ENCODE measurements around the gene CHAT. TPM values are rescaled to one million over a fixed set of nuclear protein-coding genes. Genes with fewer than 3 reads are reported as not detected.

The CHAT gene
- total RNA-seq, 2 donors from 2014 or later, result not detected

- Histone ChIP-seq H3K36me3 (no peaks in the 10 kb centered on the region), H3K27ac (no peak within 1 kb of the TSS), H3K9me3 (no peaks in the 10 kb centered on the region), H3K27me3 (replicated peaks; ENCODE audit: insufficient read depth) (peaks cover 14% of the 10 kb centered on the region), H3K4me3 (peak within 1 kb of the TSS; percentile 43), H3K4me1 (ENCODE audit: control insufficient read depth in 1 of 2, low read depth in 2 of 2) (peaks cover 9 to 32% of the 10 kb centered on the region in 2 donors)
- TF ChIP-seq CTCF (IDR thresholded peaks at IDR 0.05), result no peak
- DNase-seq (ENCODE audit: low spot score) (no peak), ATAC-seq (ENCODE audit: insufficient number of reproducible peaks, low FRiP score, low read depth) (no peak)
Observed at GRCh38 chr10:49610114-49610457, 3.8 kb upstream of the CHAT start, which contains the start of gene SLC18A3. Gene SLC18A3, plus strand, starts transcription at chr10:49610310. Its CDS starts 431 bp downstream, at chr10:49610741.

- Histone ChIP-seq H3K27me3 (replicated peaks; ENCODE audit: insufficient read depth) (peaks cover 14% of the 10 kb centered on the region), H3K36me3 (no peaks in the 10 kb centered on the region), H3K4me3 (peak overlapping the region; percentile 43), H3K9me3 (no peaks in the 10 kb centered on the region), H3K4me1 (ENCODE audit: control insufficient read depth in 1 of 2, low read depth in 2 of 2) (peaks cover 9 to 32% of the 10 kb centered on the region in 2 donors), H3K27ac (no peak overlapping the region)
- DNase-seq (ENCODE audit: low spot score) (no peak), ATAC-seq (ENCODE audit: insufficient number of reproducible peaks, low FRiP score, low read depth) (no peak)
- no peak for TF ChIP-seq CTCF (IDR thresholded peaks at IDR 0.05)
Observed at GRCh38 chr10:49610458-49611165, 3.2 kb upstream of the CHAT start.

GRCh38 chr10:49611166-49611815, 2.5 kb upstream of the CHAT start:
- DNase-seq (ENCODE audit: low spot score) (no peak), ATAC-seq (ENCODE audit: insufficient number of reproducible peaks, low FRiP score, low read depth) (no peak)
- H3K4me3 ChIP-seq, result peak overlapping the region; percentile 43
- TF ChIP-seq CTCF (IDR thresholded peaks at IDR 0.05), result no peak
- no peaks in the 10 kb centered on the region for H3K36me3 ChIP-seq
- H3K4me1 ChIP-seq (ENCODE audit: control insufficient read depth in 1 of 2, low read depth in 2 of 2), result peaks cover 9 to 32% of the 10 kb centered on the region in 2 donors
- no peaks in the 10 kb centered on the region for H3K9me3 ChIP-seq
- H3K27me3 ChIP-seq (replicated peaks; ENCODE audit: insufficient read depth), result peaks cover 14% of the 10 kb centered on the region
- H3K27ac ChIP-seq, result no peak overlapping the region

- H3K9me3 ChIP-seq, result no peaks in the 10 kb centered on the region
- ATAC-seq (ENCODE audit: insufficient number of reproducible peaks, low FRiP score, low read depth) (no peak), DNase-seq (ENCODE audit: low spot score) (no peak)
- H3K27me3 ChIP-seq (replicated peaks; ENCODE audit: insufficient read depth), result peaks cover 14% of the 10 kb centered on the region
- no peak for TF ChIP-seq CTCF (IDR thresholded peaks at IDR 0.05)
- H3K36me3 ChIP-seq, result no peaks in the 10 kb centered on the region
- H3K4me1 ChIP-seq (ENCODE audit: control insufficient read depth in 1 of 2, low read depth in 2 of 2), result peaks cover 9 to 32% of the 10 kb centered on the region in 2 donors
- no peak overlapping the region for H3K4me3 ChIP-seq
- H3K27ac ChIP-seq, result no peak overlapping the region
Observed at GRCh38 chr10:49611816-49612512, 1.9 kb upstream of the CHAT start.

- no peak for ATAC-seq (ENCODE audit: insufficient number of reproducible peaks, low FRiP score, low read depth)
- Histone ChIP-seq H3K4me3 (no peak overlapping the region), H3K36me3 (no peaks in the 10 kb centered on the region), H3K9me3 (no peaks in the 10 kb centered on the region), H3K27ac (no peak overlapping the region), H3K4me1 (ENCODE audit: control insufficient read depth in 1 of 2, low read depth in 2 of 2) (peaks cover 9 to 32% of the 10 kb centered on the region in 2 donors), H3K27me3 (replicated peaks; ENCODE audit: insufficient read depth) (peaks cover 14% of the 10 kb centered on the region)
- DNase-seq (ENCODE audit: low spot score), result no peak
- no peak for TF ChIP-seq CTCF (IDR thresholded peaks at IDR 0.05)
Observed at GRCh38 chr10:49612513-49613164, 1.2 kb upstream of the CHAT start.

Measured in thoracic aorta (tissue), 2 donors.